Ishikawa (cell line): ENCODE results near the gene PCK1.

ENCODE experiments used
- CEBPB ChIP-seq: IDR thresholded peaks from 2 replicates; pipeline ENCODE4 v1.6.1; 2012
- CREB1 ChIP-seq: IDR thresholded peaks from 2 replicates; pipeline ENCODE4 v1.6.1; 2012; ENCODE audit warnings: low read depth
- EGR1 ChIP-seq: IDR thresholded peaks from 2 replicates; pipeline ENCODE4 v1.6.1; 2012
- EP300 ChIP-seq: IDR thresholded peaks from 2 replicates; pipeline ENCODE4 v1.6.1; 2012; ENCODE audit warnings: borderline replicate concordance
- FOXM1 ChIP-seq: IDR thresholded peaks from 2 replicates; pipeline ENCODE4 v1.6.1; 2012; ENCODE audit warnings: low read depth, borderline replicate concordance
- MAX ChIP-seq: IDR thresholded peaks from 2 replicates; pipeline ENCODE4 v1.6.1; 2012
- NFIC ChIP-seq: IDR thresholded peaks from 2 replicates; pipeline ENCODE4 v1.6.1; 2012
- RAD21 ChIP-seq: IDR thresholded peaks from 2 replicates; pipeline ENCODE4 v1.6.1; 2012; ENCODE audit warnings: low read depth
- REST ChIP-seq: IDR thresholded peaks from 2 replicates; pipeline ENCODE4 v1.6.1; 2012; ENCODE audit warnings: low read depth, mild to moderate bottlenecking
- TAF1 ChIP-seq: IDR thresholded peaks from 2 replicates; pipeline ENCODE4 v1.6.1; 2012; ENCODE audit warnings: low read depth, mild to moderate bottlenecking
- TCF12 ChIP-seq: IDR thresholded peaks from 2 replicates; pipeline ENCODE4 v1.6.1; 2012; ENCODE audit warnings: low read depth
- TEAD4 ChIP-seq: IDR thresholded peaks from 2 replicates; pipeline ENCODE4 v1.6.1; 2012
- USF1 ChIP-seq: IDR thresholded peaks from 2 replicates; pipeline ENCODE4 v1.6.1; 2012
- YY1 ChIP-seq: IDR thresholded peaks from 2 replicates; pipeline ENCODE4 v1.6.1; 2012; ENCODE audit warnings: low read depth
- ZBTB7A ChIP-seq: IDR thresholded peaks from 2 replicates; pipeline ENCODE4 v1.6.1; 2012; ENCODE audit warnings: low read depth

The PCK1 gene

GRCh38 chr20:57595041-57596030, 34.4 kb downstream of the PCK1 start:
- TF ChIP-seq FOXM1 (no peak), USF1 (no peak), RAD21 (no peak), REST (no peak), YY1 (no peak), TCF12 (no peak), CEBPB (no peak), TAF1 (no peak), EP300 (no peak), NFIC (no peak), CREB1 (no peak), ZBTB7A (no peak), MAX (no peak), TEAD4 (no peak), EGR1 (no peak)

- TF ChIP-seq YY1 (no peak), TAF1 (no peak), REST (no peak), USF1 (no peak), FOXM1 (no peak), NFIC (no peak), EGR1 (no peak), MAX (no peak), TEAD4 (no peak), CEBPB (no peak), ZBTB7A (no peak), CREB1 (no peak)
Measured at GRCh38 chr20:57596358-57596757, 35.4 kb downstream of the PCK1 start.

GRCh38 chr20:57596998-57597939, 36.4 kb downstream of the PCK1 start:
- TF ChIP-seq MAX = no peak
- peak; percentile 87 for TF ChIP-seq RAD21

- no peak for TF ChIP-seq RAD21
- TF ChIP-seq USF1 = no peak
- no peak for TF ChIP-seq CEBPB
- TF ChIP-seq TAF1 = no peak
Measured at GRCh38 chr20:57598060-57598459, 37.1 kb downstream of the PCK1 start.

- TF ChIP-seq TCF12 (no peak), YY1 (no peak), USF1 (no peak), RAD21 (no peak), CREB1 (no peak), FOXM1 (no peak), TEAD4 (no peak), EGR1 (no peak), MAX (no peak), REST (no peak), TAF1 (no peak)
Measured at GRCh38 chr20:57598491-57598890, 37.6 kb downstream of the PCK1 start.
